K562 (cell line): ENCODE data around the gene NUP98. TPM values are rescaled to one million over a fixed set of nuclear protein-coding genes. Genes with fewer than 3 reads are reported as not detected.

Experiments used
- AFF4 ChIP-seq: sonication (generic); formaldehyde crosslinking; IDR thresholded peaks from 2 replicates; pipeline ENCODE4 v1.8.0; 2023; ENCODE audit warnings: mild to moderate bottlenecking, missing genetic modification reagents
- ARID1B ChIP-seq: fragments of 450-650 bp; IDR thresholded peaks from 2 replicates; pipeline ENCODE4 v1.6.1; 2016; ENCODE audit warnings: antibody characterized with exemption, mild to moderate bottlenecking, inconsistent platforms
- CHAMP1 ChIP-seq: fragments of 450-650 bp; IDR thresholded peaks from 2 replicates; pipeline ENCODE4 v1.6.1; 2016; ENCODE audit warnings: mild to moderate bottlenecking
- CREM ChIP-seq: IDR thresholded peaks from 2 replicates; pipeline ENCODE4 v1.6.1; 2014; ENCODE audit warnings: antibody characterized with exemption, low read depth
- HES1 ChIP-seq: fragments of 450-650 bp; IDR thresholded peaks from 2 replicates; pipeline ENCODE4 v1.6.1; 2016; ENCODE audit warnings: low read depth, mild to moderate bottlenecking, moderate library complexity
- PBX2 ChIP-seq, 2 experiments: IDR thresholded peaks in 1 of 2; conservative IDR thresholded peaks in 1 of 2; 2 replicates each; pipeline ENCODE4 v1.6.1; 2016; ENCODE audit warnings: low read depth in 2 of 2, mild to moderate bottlenecking in 1 of 2, missing compliant biosample characterization in 1 of 2, missing genetic modification characterization in 1 of 2, moderate library complexity in 1 of 2
- PTTG1 ChIP-seq: fragments of 450-650 bp; IDR thresholded peaks from 2 replicates; pipeline ENCODE4 v1.6.1; 2016; ENCODE audit warnings: low read depth, mild to moderate bottlenecking, missing genetic modification characterization, missing compliant biosample characterization
- SP1 ChIP-seq: sonication (generic); formaldehyde crosslinking; IDR thresholded peaks from 2 replicates; pipeline ENCODE4 v1.8.1; 2022; ENCODE audit warnings: mild to moderate bottlenecking, missing genetic modification reagents
- ZNF232 ChIP-seq: sonication (generic); formaldehyde crosslinking; IDR thresholded peaks from 2 replicates; pipeline ENCODE4 v1.8.0; 2022; ENCODE audit warnings: mild to moderate bottlenecking, missing genetic modification reagents
- ZNF24 ChIP-seq: fragments of 450-650 bp; IDR thresholded peaks from 2 replicates; pipeline ENCODE4 v1.6.1; 2016
- ZNF408 ChIP-seq: fragments of 250-450 bp; sonication (Bioruptor Pico); IDR thresholded peaks from 2 replicates; pipeline ENCODE4 v1.4.0; 2020; ENCODE audit warnings: low read depth, mild to moderate bottlenecking, moderate library complexity
- ZNF583 ChIP-seq: fragments of 250-450 bp; sonication (Bioruptor Pico); IDR thresholded peaks from 2 replicates; pipeline ENCODE4 v1.4.0; 2020
- ZNF655 ChIP-seq: fragments of 250-450 bp; sonication (Bioruptor Pico); IDR thresholded peaks from 2 replicates; pipeline ENCODE4 v1.5.0; 2021
- polyA plus RNA-seq, 8 experiments: library from polyadenylated mRNA; depleted of rRNA in 4 of 8; stranded (reverse) in 5 of 8; unstranded in 3 of 8; fragments of >200 nt; fragmentation: Nextera tagmentation in 2 of 8; fragmentation: Illumina TruSeq in 1 of 8; extraction: Ambion mirVana in 2 of 8; extraction: Trizol in 1 of 8; gene quantifications; 2 replicates each; pipeline versions ENCODE4 v1.2.1 to v1.2.3, GENCODE V29; 2011 to 2014; ENCODE audit warnings: inconsistent platforms in 1 of 8, missing spikeins in 1 of 8
- total RNA-seq, 7 experiments: library from RNA; depleted of rRNA in 6 of 7; stranded (reverse); fragments of >200 nt in 6 of 7; fragmentation: Illumina TruSeq in 2 of 7; extraction: Trizol in 2 of 7; gene quantifications; 2 replicates each; pipeline versions ENCODE4 v1.2.1 to v1.2.3, GENCODE V29; 2011 to 2021; ENCODE audit warnings: low replicate concordance in 1 of 7
- TF ChIP-seq, protein P1 (sequence below): fragments of 200-800 bp; sonication (Bioruptor generic); IDR thresholded peaks from 2 replicates; pipeline ENCODE4 v1.6.1; 2017; ENCODE audit warnings: missing genetic modification characterization, missing compliant biosample characterization

The NUP98 gene
- total and polyA plus RNA-seq, 9 of the 15 experiments (the other 6 are each of a cell fraction or from before 2014, with no cell fraction given): 45.1 to 196 (median 130) TPM

GRCh38 chr11:3831378-3832239, 34.3 kb upstream of the NUP98 start (continued):
- TF ChIP-seq ZNF655 (CRISPR knock-in tag) (no peak), CHAMP1 (no peak), HES1 (no peak), ZNF583 (CRISPR knock-in tag) (no peak), AFF4 (no peak), ARID1B (peak; percentile 55), ZNF232 (CRISPR knock-in tag) (no peak), CREM (peak; percentile 36), PTTG1 (no peak), PBX2 (CRISPR knock-in tag; IDR thresholded peaks at IDR 0.05; ENCODE audit: low read depth) (no peak), PBX2 (tag; conservative IDR thresholded peaks at IDR 0.05; ENCODE audit: low read depth) (peak; percentile 81), ZNF408 (CRISPR knock-in tag) (no peak), ZNF24 (no peak), SP1 (CRISPR knock-in tag) (no peak)
- TF ChIP-seq, protein P1, sequence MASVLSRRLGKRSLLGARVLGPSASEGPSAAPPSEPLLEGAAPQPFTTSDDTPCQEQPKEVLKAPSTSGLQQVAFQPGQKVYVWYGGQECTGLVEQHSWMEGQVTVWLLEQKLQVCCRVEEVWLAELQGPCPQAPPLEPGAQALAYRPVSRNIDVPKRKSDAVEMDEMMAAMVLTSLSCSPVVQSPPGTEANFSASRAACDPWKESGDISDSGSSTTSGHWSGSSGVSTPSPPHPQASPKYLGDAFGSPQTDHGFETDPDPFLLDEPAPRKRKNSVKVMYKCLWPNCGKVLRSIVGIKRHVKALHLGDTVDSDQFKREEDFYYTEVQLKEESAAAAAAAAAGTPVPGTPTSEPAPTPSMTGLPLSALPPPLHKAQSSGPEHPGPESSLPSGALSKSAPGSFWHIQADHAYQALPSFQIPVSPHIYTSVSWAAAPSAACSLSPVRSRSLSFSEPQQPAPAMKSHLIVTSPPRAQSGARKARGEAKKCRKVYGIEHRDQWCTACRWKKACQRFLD: no peak
